GM23338 (cell line): ENCODE measurements around the gene RHOBTB3.
"Not testable (repeated sequence)": the region's sequence is repeated elsewhere in the genome, so short reads cannot be mapped to it uniquely, and the experiment has no call there.

Source experiments
- CREB1 ChIP-seq: fragments of 250-450 bp; sonication (Bioruptor Pico); IDR thresholded peaks from 2 replicates; pipeline ENCODE4 v1.5.0; 2020; ENCODE audit warnings: low read depth, mild to moderate bottlenecking, moderate library complexity
- CTCF ChIP-seq, 2 experiments: fragments of 200-600 bp in 1 of 2; sonication (generic) in 1 of 2; conservative IDR thresholded peaks; 2 replicates each; pipeline versions ENCODE4 v1.5.1 to v1.6.1; 2016 to 2017; ENCODE audit warnings: antibody characterized with exemption in 2 of 2, low read depth in 2 of 2, mild to moderate bottlenecking in 2 of 2, moderate library complexity in 1 of 2
- EZH2 ChIP-seq: fragments of 200-600 bp; sonication (generic); IDR thresholded peaks from one replicate; pipeline ENCODE4 v1.8.0; 2017; ENCODE audit warnings: antibody characterized with exemption, mild to moderate bottlenecking, low read depth; ENCODE audit not compliant: unreplicated experiment
- POLR2AphosphoS5 ChIP-seq: IDR thresholded peaks from 2 replicates; pipeline ENCODE4 v1.6.1; 2016; ENCODE audit warnings: antibody characterized with exemption, low read depth
- REST ChIP-seq: IDR thresholded peaks from one replicate; pipeline ENCODE4 v1.6.1; 2018; ENCODE audit warnings: antibody characterized with exemption; ENCODE audit not compliant: unreplicated experiment

DNA sequence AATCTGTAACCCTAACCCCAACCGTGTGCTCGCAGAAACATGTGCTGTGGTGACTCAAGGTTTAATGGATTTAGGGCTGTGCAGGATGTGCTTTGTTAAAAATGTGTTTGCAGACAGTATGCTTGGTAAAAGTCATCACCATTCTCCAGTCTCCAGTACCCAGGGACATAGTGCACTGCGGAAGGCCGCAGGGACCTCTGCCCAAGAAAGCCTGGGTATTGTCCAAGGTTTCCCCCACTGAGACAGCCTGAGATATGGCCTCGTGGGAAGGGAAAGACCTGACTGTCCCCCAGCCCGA lies 79.9 kb downstream of the RHOBTB3 start:
- not testable (repeated sequence) for TF ChIP-seq CTCF (conservative IDR thresholded peaks at IDR 0.05; ENCODE audit: low read depth in 2 of 2); EZH2; CREB1 (CRISPR knock-in tag); POLR2AphosphoS5; REST
